ENCODE data around the gene VPS16. TPM values are rescaled to one million over a fixed set of nuclear protein-coding genes. Genes with fewer than 3 reads are reported as not detected.

VPS16 gene
- total and polyA plus RNA-seq, 2 of the 4 experiments (the other 2 are of a cell fraction): 38.7 to 48.0 TPM

DNA sequence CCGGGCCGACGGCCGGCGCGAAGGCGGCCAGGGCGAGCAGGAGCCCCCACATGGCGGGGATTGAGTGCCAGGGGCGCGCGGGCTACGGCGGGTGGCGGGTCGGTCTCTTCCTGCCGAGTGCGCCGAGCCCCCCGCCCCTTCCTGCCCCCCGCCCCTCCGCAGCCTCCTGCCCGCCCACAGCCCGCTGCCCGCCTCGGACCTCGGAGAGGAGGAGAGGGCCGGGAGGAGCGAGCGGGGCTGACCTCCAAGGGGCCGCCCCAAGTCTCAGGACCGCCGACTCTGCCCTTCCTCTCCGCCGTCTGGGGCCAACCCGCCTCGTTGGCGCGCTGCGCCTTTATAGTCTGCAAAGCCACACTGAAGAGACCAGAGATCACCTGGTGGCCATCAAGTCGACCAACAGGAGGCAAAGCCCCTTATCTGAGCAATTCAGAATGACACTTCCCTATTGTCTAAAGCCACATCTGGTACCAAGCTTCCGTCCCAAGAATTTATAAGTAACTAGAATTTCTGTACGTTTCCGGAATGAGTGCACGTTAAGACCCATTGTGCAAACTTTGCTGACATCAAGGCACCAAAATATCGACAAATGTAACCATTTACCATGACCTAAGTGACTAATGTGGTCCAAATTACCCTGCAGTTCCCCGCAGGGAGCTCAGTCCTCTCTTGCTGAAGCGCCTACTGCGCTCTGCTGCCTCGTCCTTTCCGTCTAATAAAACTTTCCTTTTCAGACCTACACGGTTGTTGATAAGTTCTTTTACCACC lies 39.8 kb upstream of the VPS16 start, which contains the start of gene CPXM1:
Gene CPXM1, minus strand, starts transcription at position 107 of the 765 bp plus-strand sequence. Its CDS starts 55 bp downstream, at position 52.
- in situ Hi-C loops (cut with MboI; ENCODE audit: low sequenced_read_pairs): loop anchor here (25.0 kb wide), 1 partner anchor 688 kb away; the partner anchor contains the start of gene STK35
- CTCF ChIA-PET: no interaction called here
- ATAC-seq (ENCODE audit: low read depth): peak; percentile 51

More for the DNA sequence above, 39.8 kb upstream of the VPS16 start, which contains the start of gene CPXM1:
- Histone ChIP-seq H3K23ac (ENCODE audit: low read depth, low read length) (no peak within 1 kb of the TSS), H4K5ac (ENCODE audit: low read depth, low read length) (peak within 1 kb of the TSS; percentile 32; the same call in 1 of the 2 replicates), H3K4ac (ENCODE audit: low read depth, low read length) (0 out of 2 replicates have a peak within 1 kb of the TSS, but pooled peaks have one; percentile 45), H4K20me1 (ENCODE audit: insufficient read depth, low read length) (no peaks in the 10 kb centered on the region), H3K18ac (ENCODE audit: low read depth, low read length) (no peak within 1 kb of the TSS; the same call in 1 of the 2 replicates), H3K9me1 (ENCODE audit: insufficient read depth, low read length) (no peaks in the 10 kb centered on the region), H3K27me3 (ENCODE audit: control insufficient read depth, insufficient read depth, low read length) (peaks cover 61% of the 10 kb centered on the region), H3K14ac (replicated peaks; ENCODE audit: low read depth, low read length) (0 out of 2 replicates have a peak within 1 kb of the TSS, but pooled peaks have one; percentile 11), H2BK120ac (ENCODE audit: low read depth, low read length) (peak within 1 kb of the TSS; percentile 44; the same call in 1 of the 2 replicates), H3K79me1 (ENCODE audit: low read depth in 1 of 2, low read length in 2 of 2) (no peaks in the 10 kb centered on the region), H3K4me1 (ENCODE audit: control insufficient read depth, insufficient read depth, low read length) (peaks cover 2% of the 10 kb centered on the region; the same call in 1 of the 2 replicates), H2AK9ac (replicated peaks; ENCODE audit: low read depth, low read length, poor library complexity) (no peak within 1 kb of the TSS), H2AFZ (replicated peaks; ENCODE audit: low read length, poor library complexity) (peak within 1 kb of the TSS; percentile 84), H3K4me3 (ENCODE audit: insufficient read depth, low read depth, low read length) (peak within 1 kb of the TSS; percentile 25), H3K9me3 (ENCODE audit: control insufficient read depth, insufficient read depth, low read length) (0 out of 2 replicates have a peak, but pooled peaks cover 9% of the 10 kb centered on the region), H4K91ac (ENCODE audit: insufficient read depth, low read depth, low read length) (no peak within 1 kb of the TSS; the same call in 1 of the 2 replicates), H2BK15ac (ENCODE audit: low read depth, low read length) (no peak within 1 kb of the TSS), H3K9ac (ENCODE audit: low read depth, low read length) (peak within 1 kb of the TSS; percentile 50; the same call in 1 of the 2 replicates), H2BK20ac (ENCODE audit: low read depth, low read length) (no peak within 1 kb of the TSS), H3K4me2 (ENCODE audit: low read depth, low read length) (peak within 1 kb of the TSS; percentile 60), H2AK5ac (ENCODE audit: low read depth, low read length) (no peak within 1 kb of the TSS), H3K27ac (ENCODE audit: insufficient read depth, low read length) (peak within 1 kb of the TSS; percentile 32; the same call in 1 of the 2 replicates), H3K36me3 (ENCODE audit: control insufficient read depth, insufficient read depth, low read length) (no peaks in the 10 kb centered on the region; the same call in 1 of the 2 replicates), H4K8ac (ENCODE audit: low read depth in 2 of 2, low read length in 2 of 2) (peak within 1 kb of the TSS; percentile 5 to 62; a peak in 2 of 4 replicates), H2BK5ac (ENCODE audit: low read depth, low read length, poor library complexity, severe bottlenecking) (no peak within 1 kb of the TSS), H3K56ac (ENCODE audit: extremely low read depth, insufficient read depth, low read length) (no peak within 1 kb of the TSS)
- POLR2A ChIA-PET (ENCODE audit: unreplicated experiment): no interaction called here
- WGBS, 2 experiments (ENCODE audit: extremely low coverage in 2 of 2, insufficient read length in 1 of 2): 7% methylated on average over 15 of the region's 52 CpGs; no CpG with 5 or more reads in 1 of the 2 experiments
- dilution Hi-C loops (cut with HindIII; ENCODE audit: low sequenced_read_pairs, unreplicated experiment) (no loop called here), intact Hi-C loops (cut with micrococcal nuclease) (loop anchor here (2.0 kb wide), 1 partner anchor 40 kb away; the partner anchor contains the start of genes PCED1A and VPS16)
- TF ChIP-seq NFE2L2 (IDR thresholded peaks at IDR 0.05; ENCODE audit: low read depth, low read length) (no peak), RCOR1 (IDR thresholded peaks at IDR 0.05; ENCODE audit: insufficient replicate concordance, low read length) (no peak), MXI1 (IDR thresholded peaks at IDR 0.05; ENCODE audit: borderline replicate concordance, low read depth, low read length) (no peak), BHLHE40 (IDR thresholded peaks at IDR 0.05; ENCODE audit: low read depth, low read length) (no peak), POLR2A (IDR thresholded peaks at IDR 0.05; ENCODE audit: low read depth, low read length) (no peak), CEBPB (IDR thresholded peaks at IDR 0.05; ENCODE audit: low read depth, low read length) (no peak), RFX5 (IDR thresholded peaks at IDR 0.05; ENCODE audit: low read depth, low read length) (no peak), RAD21 (IDR thresholded peaks at IDR 0.05; ENCODE audit: low read length) (no peak), MAFK (IDR thresholded peaks at IDR 0.05; ENCODE audit: low read depth, low read length) (no peak), FOS (IDR thresholded peaks at IDR 0.05; ENCODE audit: low read depth, low read length) (no peak), CHD1 (IDR thresholded peaks at IDR 0.05; ENCODE audit: low read depth, low read length) (no peak)
- TF ChIP-seq, protein P1, sequence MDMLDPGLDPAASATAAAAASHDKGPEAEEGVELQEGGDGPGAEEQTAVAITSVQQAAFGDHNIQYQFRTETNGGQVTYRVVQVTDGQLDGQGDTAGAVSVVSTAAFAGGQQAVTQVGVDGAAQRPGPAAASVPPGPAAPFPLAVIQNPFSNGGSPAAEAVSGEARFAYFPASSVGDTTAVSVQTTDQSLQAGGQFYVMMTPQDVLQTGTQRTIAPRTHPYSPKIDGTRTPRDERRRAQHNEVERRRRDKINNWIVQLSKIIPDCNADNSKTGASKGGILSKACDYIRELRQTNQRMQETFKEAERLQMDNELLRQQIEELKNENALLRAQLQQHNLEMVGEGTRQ (IDR thresholded peaks at IDR 0.05; ENCODE audit: low read depth, low read length): no peak
- TF ChIP-seq, protein P2, sequence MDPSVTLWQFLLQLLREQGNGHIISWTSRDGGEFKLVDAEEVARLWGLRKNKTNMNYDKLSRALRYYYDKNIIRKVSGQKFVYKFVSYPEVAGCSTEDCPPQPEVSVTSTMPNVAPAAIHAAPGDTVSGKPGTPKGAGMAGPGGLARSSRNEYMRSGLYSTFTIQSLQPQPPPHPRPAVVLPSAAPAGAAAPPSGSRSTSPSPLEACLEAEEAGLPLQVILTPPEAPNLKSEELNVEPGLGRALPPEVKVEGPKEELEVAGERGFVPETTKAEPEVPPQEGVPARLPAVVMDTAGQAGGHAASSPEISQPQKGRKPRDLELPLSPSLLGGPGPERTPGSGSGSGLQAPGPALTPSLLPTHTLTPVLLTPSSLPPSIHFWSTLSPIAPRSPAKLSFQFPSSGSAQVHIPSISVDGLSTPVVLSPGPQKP (IDR thresholded peaks at IDR 0.05; ENCODE audit: borderline replicate concordance, low read depth, low read length): no peak
- TF ChIP-seq, protein P3, sequence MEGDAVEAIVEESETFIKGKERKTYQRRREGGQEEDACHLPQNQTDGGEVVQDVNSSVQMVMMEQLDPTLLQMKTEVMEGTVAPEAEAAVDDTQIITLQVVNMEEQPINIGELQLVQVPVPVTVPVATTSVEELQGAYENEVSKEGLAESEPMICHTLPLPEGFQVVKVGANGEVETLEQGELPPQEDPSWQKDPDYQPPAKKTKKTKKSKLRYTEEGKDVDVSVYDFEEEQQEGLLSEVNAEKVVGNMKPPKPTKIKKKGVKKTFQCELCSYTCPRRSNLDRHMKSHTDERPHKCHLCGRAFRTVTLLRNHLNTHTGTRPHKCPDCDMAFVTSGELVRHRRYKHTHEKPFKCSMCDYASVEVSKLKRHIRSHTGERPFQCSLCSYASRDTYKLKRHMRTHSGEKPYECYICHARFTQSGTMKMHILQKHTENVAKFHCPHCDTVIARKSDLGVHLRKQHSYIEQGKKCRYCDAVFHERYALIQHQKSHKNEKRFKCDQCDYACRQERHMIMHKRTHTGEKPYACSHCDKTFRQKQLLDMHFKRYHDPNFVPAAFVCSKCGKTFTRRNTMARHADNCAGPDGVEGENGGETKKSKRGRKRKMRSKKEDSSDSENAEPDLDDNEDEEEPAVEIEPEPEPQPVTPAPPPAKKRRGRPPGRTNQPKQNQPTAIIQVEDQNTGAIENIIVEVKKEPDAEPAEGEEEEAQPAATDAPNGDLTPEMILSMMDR (conservative IDR thresholded peaks at IDR 0.05; ENCODE audit: low read depth, low read length): no peak
- DNase-seq: no peak
- no TSS peak for BruUV-seq (replicated peaks)
